ENCODE results near the gene CCM2. TPM values are rescaled to one million over a fixed set of nuclear protein-coding genes. Genes with fewer than 3 reads are reported as not detected.

The CCM2 gene
- total and polyA plus RNA-seq, 4 donors, result 21.7 to 57.6 (median 51.1) TPM

- peak; percentile 99 to 100 (median 100) for DNase-seq
- WGBS, 2 donors, result 0 to 1% methylated on average over 63 to 66 of the region's 66 CpGs
- H3K36me3 ChIP-seq (ENCODE audit: control insufficient read depth in 4 of 4, insufficient read depth in 4 of 4, low read length in 4 of 4), result peaks cover 0 to 3% (median 0%) of the 10 kb centered on the region in 4 donors
- H3K9ac ChIP-seq (ENCODE audit: insufficient read depth in 1 of 2, low read length in 2 of 2), result peak overlapping the region in 1 of 2 donors; percentile 84
- ATAC-seq (ENCODE audit: insufficient read depth, low FRiP score), result peak; percentile 94
- no peak for TF ChIP-seq CTCF (IDR thresholded peaks at IDR 0.05; ENCODE audit: control extremely low read depth, extremely low read depth)
- H3K27ac ChIP-seq (ENCODE audit: low read depth in 1 of 2, low read length in 1 of 2), result peak overlapping the region; percentile 85 to 89
- H3K27me3 ChIP-seq (ENCODE audit: control insufficient read depth in 3 of 3, insufficient read depth in 3 of 3, low read length in 2 of 3), result no peaks in the 10 kb centered on the region
- H3K9me3 ChIP-seq (ENCODE audit: control insufficient read depth in 4 of 4, insufficient read depth in 3 of 4, low read length in 3 of 4), result no peaks in the 10 kb centered on the region
- H3K4me3 ChIP-seq, result peak overlapping the region; percentile 36
- H3K4me1 ChIP-seq (ENCODE audit: control insufficient read depth in 5 of 5, insufficient read depth in 5 of 5, low read length in 5 of 5), result peaks cover 0 to 12% (median 5%) of the 10 kb centered on the region in 5 donors
These were observed 532 bp upstream of the CCM2 start for GRCh38 chr7:44999245-45000092.

- 35 to 51% methylated on average over 10 of the region's 10 CpGs for whole genome bisulfite sequencing, 2 donors
These were observed 1.2 kb downstream of the CCM2 start for GRCh38 chr7:45001138-45001694.

GRCh38 chr7:45001826-45002225, 1.8 kb downstream of the CCM2 start:
- ATAC-seq (ENCODE audit: insufficient read depth, low FRiP score) (no peak), DNase-seq (no peak)
- no peak for TF ChIP-seq CTCF (IDR thresholded peaks at IDR 0.05; ENCODE audit: control extremely low read depth, extremely low read depth)
- no peak overlapping the region for H3K4me3 ChIP-seq
- H3K27me3 ChIP-seq (ENCODE audit: control insufficient read depth in 3 of 3, insufficient read depth in 3 of 3, low read length in 2 of 3), result no peaks in the 10 kb centered on the region
- 24 to 44% methylated on average over 2 of the region's 2 CpGs for WGBS, 2 donors
- peak overlapping the region in 1 of 2 donors; percentile 27 for H3K9ac ChIP-seq (ENCODE audit: insufficient read depth in 1 of 2, low read length in 2 of 2)
- no peaks in the 10 kb centered on the region for H3K9me3 ChIP-seq (ENCODE audit: control insufficient read depth in 4 of 4, insufficient read depth in 3 of 4, low read length in 3 of 4)
- no peak overlapping the region for H3K27ac ChIP-seq (ENCODE audit: low read depth in 1 of 2, low read length in 1 of 2)
- H3K36me3 ChIP-seq (ENCODE audit: control insufficient read depth in 4 of 4, insufficient read depth in 4 of 4, low read length in 4 of 4), result peaks cover 0 to 3% (median 0%) of the 10 kb centered on the region in 4 donors
- H3K4me1 ChIP-seq (ENCODE audit: control insufficient read depth in 5 of 5, insufficient read depth in 5 of 5, low read length in 5 of 5), result peaks cover under 1 to 12% (median 8%) of the 10 kb centered on the region in 5 donors

More at GRCh38 chr7:45001138-45001694, 1.2 kb downstream of the CCM2 start:
- Histone ChIP-seq H3K27me3 (ENCODE audit: control insufficient read depth in 3 of 3, insufficient read depth in 3 of 3, low read length in 2 of 3) (no peaks in the 10 kb centered on the region), H3K9me3 (ENCODE audit: control insufficient read depth in 4 of 4, insufficient read depth in 3 of 4, low read length in 3 of 4) (no peaks in the 10 kb centered on the region), H3K9ac (ENCODE audit: insufficient read depth in 1 of 2, low read length in 2 of 2) (peak overlapping the region in 1 of 2 donors; percentile 27), H3K4me3 (no peak overlapping the region), H3K36me3 (ENCODE audit: control insufficient read depth in 4 of 4, insufficient read depth in 4 of 4, low read length in 4 of 4) (peaks cover 0 to 3% (median 0%) of the 10 kb centered on the region in 4 donors), H3K27ac (ENCODE audit: low read depth in 1 of 2, low read length in 1 of 2) (peak overlapping the region in 1 of 2 donors; percentile 64), H3K4me1 (ENCODE audit: control insufficient read depth in 5 of 5, insufficient read depth in 5 of 5, low read length in 5 of 5) (peaks cover 0 to 12% (median 8%) of the 10 kb centered on the region in 5 donors)
- ATAC-seq (ENCODE audit: insufficient read depth, low FRiP score), result no peak
- DNase-seq, result peak; percentile 26 to 34 (median 30)
- no peak for TF ChIP-seq CTCF (IDR thresholded peaks at IDR 0.05; ENCODE audit: control extremely low read depth, extremely low read depth)

All from lung (tissue), 12 donors.